ENCODE results near the gene TTC19.

DNA sequence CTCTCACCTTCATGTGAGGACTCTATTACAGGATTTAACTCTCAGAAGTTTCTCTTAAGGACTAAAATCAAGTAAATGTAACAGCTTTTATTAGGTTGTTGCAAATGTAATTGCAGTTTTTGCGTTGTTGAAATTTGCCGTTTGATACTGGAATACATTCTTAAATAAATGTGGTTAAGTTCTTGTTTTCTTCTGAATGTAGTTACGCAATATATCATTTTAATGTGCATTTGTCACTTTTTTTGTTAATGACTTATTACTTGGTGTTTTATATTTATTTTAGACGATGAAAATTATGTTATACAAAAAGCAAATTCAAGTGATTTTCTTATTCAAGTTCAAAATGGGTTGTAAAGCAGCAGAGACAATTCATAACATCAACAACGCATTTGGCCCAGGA, 76.3 kb downstream of the TTC19 start:
- TF ChIP-seq POLR2A (IDR thresholded peaks at IDR 0.05): no peak
- TF ChIP-seq, protein P1, sequence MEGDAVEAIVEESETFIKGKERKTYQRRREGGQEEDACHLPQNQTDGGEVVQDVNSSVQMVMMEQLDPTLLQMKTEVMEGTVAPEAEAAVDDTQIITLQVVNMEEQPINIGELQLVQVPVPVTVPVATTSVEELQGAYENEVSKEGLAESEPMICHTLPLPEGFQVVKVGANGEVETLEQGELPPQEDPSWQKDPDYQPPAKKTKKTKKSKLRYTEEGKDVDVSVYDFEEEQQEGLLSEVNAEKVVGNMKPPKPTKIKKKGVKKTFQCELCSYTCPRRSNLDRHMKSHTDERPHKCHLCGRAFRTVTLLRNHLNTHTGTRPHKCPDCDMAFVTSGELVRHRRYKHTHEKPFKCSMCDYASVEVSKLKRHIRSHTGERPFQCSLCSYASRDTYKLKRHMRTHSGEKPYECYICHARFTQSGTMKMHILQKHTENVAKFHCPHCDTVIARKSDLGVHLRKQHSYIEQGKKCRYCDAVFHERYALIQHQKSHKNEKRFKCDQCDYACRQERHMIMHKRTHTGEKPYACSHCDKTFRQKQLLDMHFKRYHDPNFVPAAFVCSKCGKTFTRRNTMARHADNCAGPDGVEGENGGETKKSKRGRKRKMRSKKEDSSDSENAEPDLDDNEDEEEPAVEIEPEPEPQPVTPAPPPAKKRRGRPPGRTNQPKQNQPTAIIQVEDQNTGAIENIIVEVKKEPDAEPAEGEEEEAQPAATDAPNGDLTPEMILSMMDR (IDR thresholded peaks at IDR 0.05): no peak

Measured in adrenal gland (tissue), 5 donors.